ENCODE measurements around the gene SKAP1.

DNA sequence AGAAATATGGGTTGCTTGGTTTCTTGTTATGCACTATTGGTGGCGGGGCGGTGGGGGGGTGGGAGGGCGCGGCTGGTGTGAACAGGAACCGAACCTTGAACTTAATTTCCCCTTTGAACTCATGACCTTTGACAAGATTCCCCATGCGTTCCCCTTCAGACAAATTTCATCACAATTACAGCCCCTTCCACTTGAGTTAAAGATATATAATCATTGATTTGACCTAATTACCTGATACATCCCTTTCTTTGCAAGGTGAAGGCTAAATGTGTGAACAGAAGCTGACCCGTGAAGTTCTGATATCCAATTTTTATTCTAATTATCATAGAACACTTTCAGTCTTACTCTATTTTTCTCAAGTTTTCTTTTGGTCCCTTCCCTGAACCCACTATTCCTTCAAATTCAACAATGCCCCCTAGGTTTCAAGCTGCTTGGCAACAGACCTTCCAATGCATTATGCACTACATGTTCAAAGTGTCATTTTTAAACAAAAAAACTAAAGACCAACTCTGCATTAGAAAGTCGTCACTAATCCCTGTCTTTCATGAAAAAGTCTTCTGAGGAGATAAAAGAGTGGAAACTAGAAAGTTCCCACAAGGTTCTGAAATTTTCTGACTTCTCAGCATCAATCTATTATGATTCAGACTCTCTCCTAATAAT, 116.8 kb downstream of the SKAP1 start:
- TF ChIP-seq, protein P1, sequence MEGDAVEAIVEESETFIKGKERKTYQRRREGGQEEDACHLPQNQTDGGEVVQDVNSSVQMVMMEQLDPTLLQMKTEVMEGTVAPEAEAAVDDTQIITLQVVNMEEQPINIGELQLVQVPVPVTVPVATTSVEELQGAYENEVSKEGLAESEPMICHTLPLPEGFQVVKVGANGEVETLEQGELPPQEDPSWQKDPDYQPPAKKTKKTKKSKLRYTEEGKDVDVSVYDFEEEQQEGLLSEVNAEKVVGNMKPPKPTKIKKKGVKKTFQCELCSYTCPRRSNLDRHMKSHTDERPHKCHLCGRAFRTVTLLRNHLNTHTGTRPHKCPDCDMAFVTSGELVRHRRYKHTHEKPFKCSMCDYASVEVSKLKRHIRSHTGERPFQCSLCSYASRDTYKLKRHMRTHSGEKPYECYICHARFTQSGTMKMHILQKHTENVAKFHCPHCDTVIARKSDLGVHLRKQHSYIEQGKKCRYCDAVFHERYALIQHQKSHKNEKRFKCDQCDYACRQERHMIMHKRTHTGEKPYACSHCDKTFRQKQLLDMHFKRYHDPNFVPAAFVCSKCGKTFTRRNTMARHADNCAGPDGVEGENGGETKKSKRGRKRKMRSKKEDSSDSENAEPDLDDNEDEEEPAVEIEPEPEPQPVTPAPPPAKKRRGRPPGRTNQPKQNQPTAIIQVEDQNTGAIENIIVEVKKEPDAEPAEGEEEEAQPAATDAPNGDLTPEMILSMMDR (conservative IDR thresholded peaks at IDR 0.05; ENCODE audit: low read length) = no peak
- TF ChIP-seq EZH2phosphoT487 (IDR thresholded peaks at IDR 0.05; ENCODE audit: borderline replicate concordance, low read depth, low read length) = no peak

Measured in OCI-LY7 (cell line).